ENCODE measurements around the gene SH3TC2. TPM values are rescaled to one million over a fixed set of nuclear protein-coding genes. Genes with fewer than 3 reads are reported as not detected.

Gene SH3TC2
- total RNA-seq, 1 experiment from 2014 or later = not detected

Small RNAs within 50 kb of the gene (small RNA-seq; reads per million reads assigned to genes)
- gene MIR584 = 0.16 reads per million
- gene RNU6-732P = not detected

Other genes with a start within 250 kb of the SH3TC2 start
- 37.0 and 39.9 TPM in 2 replicates for gene ADRB2, start 236.5 kb downstream of the SH3TC2 start, total RNA-seq (2014; rRNA removed; shearing (Covaris generic); ENCODE audit: low replicate concordance)
- not detected in 2 replicates for gene ABLIM3, start 78.4 kb upstream of the SH3TC2 start, total RNA-seq (2014; rRNA removed; shearing (Covaris generic); ENCODE audit: low replicate concordance)
- 1.6 TPM in 1 of 2 replicates, not detected in the other for gene AFAP1L1, start 208.8 kb upstream of the SH3TC2 start, total RNA-seq (2014; rRNA removed; shearing (Covaris generic); ENCODE audit: low replicate concordance)

Measured in Karpas-422 (cell line).